K562 (cell line): Measurements from ENCODE around the gene DNAJB11. TPM values are rescaled to one million over a fixed set of nuclear protein-coding genes. Genes with fewer than 3 reads are reported as not detected.
"Not testable (repeated sequence)": the region's sequence is repeated elsewhere in the genome, so short reads cannot be mapped to it uniquely, and the experiment has no call there.

ENCODE experiments used
- ATAC-seq: fragments of 200-7000 bp; cut with Tn5 transposase; 3 replicates; pipeline ENCODE4 v1.9.1; 2020; ENCODE audit warnings: moderate library complexity
- BruUV-seq: library from RNA; stranded (reverse); fragments of 400-500 nt; replicated peaks from 2 replicates; lab custom pipeline; 2021; lab: Mats Ljungman, UMichigan
- CTCF ChIA-PET: fragments of 300-600 bp; formaldehyde crosslinking; extraction: SDS; loops from one replicate; lab custom pipeline; 2021; ENCODE audit warnings: low intra/inter-chr PET ratio; lab: Yijun Ruan, JAX
- POLR2A ChIA-PET: fragments of 300-600, 350-650 bp; sonication (Branson Sonifier 250); formaldehyde crosslinking; extraction: SDS; loops from one replicate; lab custom pipeline; 2021; ENCODE audit warnings: antibody characterized with exemption, inconsistent platforms; lab: Yijun Ruan, JAX
- DNase-seq, 4 experiments: peaks; one replicate each; pipeline versions ENCODE4 v3.0.0 to v3.0.0-alpha.2; 2011 to 2018; ENCODE audit warnings: low spot score in 3 of 4, mixed read lengths in 3 of 4; ENCODE audit errors: extremely low read depth in 1 of 4
- FAIRE-seq: peaks from 2 replicates; lab custom pipeline; 2011; peaks lifted over from hg19 to GRCh38; lab: Jason Lieb, UNC
- H2AFZ ChIP-seq: 2 replicates; pipeline ENCODE4 v1.6.0; 2011; ENCODE audit warnings: low read depth, low read length, control low read depth, inconsistent platforms
- H3K27ac ChIP-seq: fragments of 200-600 bp; 3 replicates; pipeline ENCODE4 v1.8.0; 2011; ENCODE audit warnings: low read depth, mild to moderate bottlenecking, control low read depth, inconsistent platforms, low read length, moderate library complexity, mixed read lengths; ENCODE audit errors: extremely low read depth
- H3K27me3 ChIP-seq, 2 experiments: fragments of 300-600 bp in 1 of 2; 2 replicates in 1 of 2; 3 replicates in 1 of 2; pipeline versions ENCODE4 v1.6.0 to v1.8.0; 2011; ENCODE audit warnings: inconsistent platforms in 2 of 2, low read length in 2 of 2, mild to moderate bottlenecking in 1 of 2, mixed read lengths in 1 of 2, moderate library complexity in 1 of 2; ENCODE audit not compliant: control insufficient read depth in 2 of 2, insufficient read depth in 2 of 2
- H3K36me3 ChIP-seq: fragments of 300-600 bp; 3 replicates; pipeline ENCODE4 v1.8.0; 2011; ENCODE audit warnings: mild to moderate bottlenecking, low read length, inconsistent platforms; ENCODE audit not compliant: control insufficient read depth, insufficient read depth
- H3K4me1 ChIP-seq, 2 experiments: fragments of 200-600 bp in 1 of 2; replicated peaks in 1 of 2; 2 replicates in 1 of 2; 3 replicates in 1 of 2; pipeline versions ENCODE4 v1.5.1 to v1.8.0; 2011; ENCODE audit warnings: inconsistent platforms in 2 of 2, low read length in 2 of 2, mild to moderate bottlenecking in 1 of 2, mixed read lengths in 1 of 2, moderate library complexity in 1 of 2; ENCODE audit not compliant: control insufficient read depth in 2 of 2, insufficient read depth in 2 of 2
- H3K4me2 ChIP-seq: 2 replicates; pipeline ENCODE4 v1.6.1; 2011; ENCODE audit warnings: low read length, control low read depth, inconsistent platforms, mixed read lengths; ENCODE audit not compliant: insufficient read depth
- H3K4me3 ChIP-seq: fragments of 200-600 bp; sonication (generic), shearing (Covaris generic); 2 replicates; pipeline ENCODE4 v1.5.1; 2016; ENCODE audit warnings: control low read depth, inconsistent platforms
- H3K79me2 ChIP-seq: fragments of 200-600 bp; 3 replicates; pipeline ENCODE4 v1.8.0; 2011; ENCODE audit warnings: low read length, inconsistent platforms; ENCODE audit not compliant: control insufficient read depth, insufficient read depth
- H3K9ac ChIP-seq, 2 experiments: 2 replicates each; pipeline versions ENCODE4 v1.6.0 to v1.6.1; 2011; ENCODE audit warnings: low read depth in 2 of 2, low read length in 2 of 2, control low read depth in 1 of 2, inconsistent platforms in 1 of 2, mild to moderate bottlenecking in 1 of 2, mixed read lengths in 1 of 2; ENCODE audit not compliant: insufficient read depth in 1 of 2
- H3K9me1 ChIP-seq: one replicate; pipeline ENCODE4 v1.6.0; 2011; ENCODE audit warnings: inconsistent platforms, mild to moderate bottlenecking, low read length, moderate library complexity; ENCODE audit not compliant: control insufficient read depth, insufficient read depth
- H3K9me3 ChIP-seq: replicated peaks from 2 replicates; pipeline ENCODE4 v1.5.1; 2011; ENCODE audit warnings: low read depth, low read length, inconsistent platforms; ENCODE audit not compliant: control insufficient read depth, insufficient read depth
- H4K20me1 ChIP-seq: replicated peaks from 2 replicates; pipeline ENCODE4 v1.6.1; 2011; ENCODE audit warnings: low read length, inconsistent platforms, mixed read lengths; ENCODE audit not compliant: control insufficient read depth, insufficient read depth
- E2F8 ChIP-seq: fragments of 450-650 bp; IDR thresholded peaks from 2 replicates; pipeline ENCODE4 v1.7.1; 2018; ENCODE audit warnings: mild to moderate bottlenecking, low read depth; ENCODE audit not compliant: partially characterized antibody
- POLR2A ChIP-seq: fragments of 450-650 bp; conservative IDR thresholded peaks from 2 replicates; pipeline ENCODE4 v1.6.1; 2016
- POLR2B ChIP-seq: fragments of 450-650 bp; IDR thresholded peaks from 2 replicates; pipeline ENCODE4 v1.6.1; 2018; ENCODE audit warnings: low read depth; ENCODE audit not compliant: partially characterized antibody
- SUPT5H ChIP-seq: fragments of 450-650 bp; IDR thresholded peaks from 2 replicates; pipeline ENCODE4 v1.6.1; 2016
- WGBS: fragments of 100-300 bp; shearing (Covaris generic); methylation state at CpG from one replicate; pipeline ENCODE4 v1.1.6; 2016; ENCODE audit warnings: low coverage, mixed read lengths; ENCODE audit not compliant: insufficient coverage; ENCODE audit errors: missing lambda C conversion rate; 5-methylcytosine and 5-hydroxymethylcytosine counted together
- in situ Hi-C: fragments of 300-500 bp; cut with MboI; formaldehyde crosslinking; loops from 4 replicates; pipeline ENCODE4 v1.15.0; 2018; ENCODE audit warnings: inconsistent platforms, mixed read lengths
- intact Hi-C: fragments of 100-400 bp; cut with micrococcal nuclease; formaldehyde crosslinking; loops from 2 replicates; pipeline ENCODE4 v1.14.2; 2022
- polyA plus RNA-seq, 8 experiments: library from polyadenylated mRNA; depleted of rRNA in 4 of 8; stranded (reverse) in 5 of 8; unstranded in 3 of 8; fragments of >200 nt; fragmentation: Nextera tagmentation in 2 of 8; fragmentation: Illumina TruSeq in 1 of 8; extraction: Ambion mirVana in 2 of 8; extraction: Trizol in 1 of 8; gene quantifications; 2 replicates each; pipeline versions ENCODE4 v1.2.1 to v1.2.3, GENCODE V29; 2011 to 2014; ENCODE audit warnings: inconsistent platforms in 1 of 8, missing spikeins in 1 of 8
- total RNA-seq, 7 experiments: library from RNA; depleted of rRNA in 6 of 7; stranded (reverse); fragments of >200 nt in 6 of 7; fragmentation: Illumina TruSeq in 2 of 7; extraction: Trizol in 2 of 7; gene quantifications; 2 replicates each; pipeline versions ENCODE4 v1.2.1 to v1.2.3, GENCODE V29; 2011 to 2021; ENCODE audit warnings: low replicate concordance in 1 of 7

DNAJB11 gene
- total and polyA plus RNA-seq, 9 of the 15 experiments (the other 6 are each of a cell fraction or from before 2014, with no cell fraction given): 14.8 to 74.7 (median 63.8) TPM

DNA sequence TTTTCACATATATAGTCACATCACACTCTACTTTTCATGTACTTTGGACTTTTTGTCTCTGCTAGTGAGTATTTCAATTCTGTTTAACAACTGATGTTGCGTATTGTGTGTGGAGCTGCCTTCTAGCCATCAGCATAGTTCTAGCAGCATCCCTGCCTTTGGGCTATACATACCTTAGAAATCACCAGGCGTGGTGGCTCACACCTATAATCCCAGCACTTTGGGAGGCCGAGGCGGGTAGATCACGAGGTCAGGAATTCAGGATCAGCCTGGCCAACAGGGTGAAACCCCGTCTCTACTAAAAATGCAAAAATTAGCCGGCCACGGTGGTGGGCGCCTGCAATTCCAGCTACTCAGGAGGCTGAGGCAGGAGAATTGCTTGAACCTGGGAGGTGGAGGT, 15.7 kb downstream of the DNAJB11 start:
- ATAC-seq, FAIRE-seq, H3K4me2 ChIP-seq, H2AFZ ChIP-seq, H3K79me2 ChIP-seq, H3K9ac ChIP-seq, H3K4me3 ChIP-seq, DNase-seq, H3K27ac ChIP-seq, CTCF ChIA-PET, BruUV-seq, H3K9me3 ChIP-seq, in situ Hi-C loops, H4K20me1 ChIP-seq, H3K9me1 ChIP-seq, H3K27me3 ChIP-seq: not testable (repeated sequence)
- WGBS: 84% methylated on average over 9 of the region's 9 CpGs
- peaks cover 50% of the 10 kb centered on the region for H3K36me3 ChIP-seq
- H3K4me1 ChIP-seq: peaks cover 0 to 22% of the 10 kb centered on the region in 2 experiments; a peak in 3 of 5 replicates
- peak; percentile 24 for TF ChIP-seq E2F8
- peak; percentile 55; the same call in 1 of the 2 replicates for TF ChIP-seq POLR2A
- TF ChIP-seq POLR2B: peak; percentile 35
- peak; percentile 61 for TF ChIP-seq SUPT5H
- intact Hi-C loops: loop anchor here (10.0 kb wide), 1 partner anchor 239 kb away; no protein-coding TSS in a partner anchor
- POLR2A ChIA-PET: interaction anchor here (0.7 to 8.0 kb wide), 5 partner anchors 9 to 236 kb away, joined by 3 to 64 read pairs (median 3); partner anchors contain the start of genes DNAJB11 and TBCCD1
